Transverse colon (tissue), 4 donors: ENCODE results near the gene MAJIN.
A peak's percentile ranks its signal among the peaks of the same experiment; 100 is the strongest.

Source experiments
- EP300 ChIP-seq: sonication (generic); formaldehyde crosslinking; IDR thresholded peaks from one replicate; pipeline ENCODE4 v1.6.1; 2017; ENCODE audit warnings: antibody characterized with exemption, low read depth
- POLR2AphosphoS5 ChIP-seq, 3 donors: sonication (generic); formaldehyde crosslinking; IDR thresholded peaks; one replicate each; pipeline ENCODE4 v1.6.1; 2016; ENCODE audit warnings: antibody characterized with exemption in 3 of 3
- TF ChIP-seq, protein P1 (sequence below), 5 experiments: fragments of 200-600 bp in 3 of 5; fragments of 450-650 bp in 2 of 5; sonication (generic) in 3 of 5; IDR thresholded peaks; 1 replicate in 2 of 5; 2 replicates in 3 of 5; pipeline ENCODE4 v1.5.1; 2016 to 2017; ENCODE audit warnings: antibody characterized with exemption in 5 of 5, inconsistent platforms in 3 of 5, mild to moderate bottlenecking in 2 of 5, moderate library complexity in 1 of 5

GRCh38 chr11:64918017-64918416 is 53.9 kb downstream of the MAJIN start:
- TF ChIP-seq, protein P1, sequence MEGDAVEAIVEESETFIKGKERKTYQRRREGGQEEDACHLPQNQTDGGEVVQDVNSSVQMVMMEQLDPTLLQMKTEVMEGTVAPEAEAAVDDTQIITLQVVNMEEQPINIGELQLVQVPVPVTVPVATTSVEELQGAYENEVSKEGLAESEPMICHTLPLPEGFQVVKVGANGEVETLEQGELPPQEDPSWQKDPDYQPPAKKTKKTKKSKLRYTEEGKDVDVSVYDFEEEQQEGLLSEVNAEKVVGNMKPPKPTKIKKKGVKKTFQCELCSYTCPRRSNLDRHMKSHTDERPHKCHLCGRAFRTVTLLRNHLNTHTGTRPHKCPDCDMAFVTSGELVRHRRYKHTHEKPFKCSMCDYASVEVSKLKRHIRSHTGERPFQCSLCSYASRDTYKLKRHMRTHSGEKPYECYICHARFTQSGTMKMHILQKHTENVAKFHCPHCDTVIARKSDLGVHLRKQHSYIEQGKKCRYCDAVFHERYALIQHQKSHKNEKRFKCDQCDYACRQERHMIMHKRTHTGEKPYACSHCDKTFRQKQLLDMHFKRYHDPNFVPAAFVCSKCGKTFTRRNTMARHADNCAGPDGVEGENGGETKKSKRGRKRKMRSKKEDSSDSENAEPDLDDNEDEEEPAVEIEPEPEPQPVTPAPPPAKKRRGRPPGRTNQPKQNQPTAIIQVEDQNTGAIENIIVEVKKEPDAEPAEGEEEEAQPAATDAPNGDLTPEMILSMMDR (IDR thresholded peaks at IDR 0.05): peak in 1 of 5 experiments; percentile 8
- no peak for TF ChIP-seq EP300
- no peak for TF ChIP-seq POLR2AphosphoS5 (IDR thresholded peaks at IDR 0.05)
